GM19438 (cell line): ENCODE data around the gene ARID1B.

Experiments used
- ATAC-seq: cut with Tn5 transposase; IDR thresholded peaks from one replicate; pipeline ENCODE4 v1.9.1; 2021; ENCODE audit warnings: low read depth; ENCODE audit not compliant: unreplicated experiment

The ARID1B gene

GRCh38 chr6:157116426-157116825 is 339.2 kb downstream of the ARID1B start:
- no peak for ATAC-seq

GRCh38 chr6:157117431-157118095 is 340.4 kb downstream of the ARID1B start:
- no peak for ATAC-seq

- ATAC-seq: no peak
Measured at GRCh38 chr6:157119502-157120027, 342.4 kb downstream of the ARID1B start.

GRCh38 chr6:157120534-157121232 is 343.5 kb downstream of the ARID1B start:
- no peak for ATAC-seq

- no peak for ATAC-seq
Measured at GRCh38 chr6:157121897-157122296, 344.7 kb downstream of the ARID1B start.

GRCh38 chr6:157123234-157123633 is 346.1 kb downstream of the ARID1B start:
- ATAC-seq: no peak

GRCh38 chr6:157124485-157125254 is 347.5 kb downstream of the ARID1B start:
- no peak for ATAC-seq

- ATAC-seq: no peak
Measured at GRCh38 chr6:157125531-157125930, 348.4 kb downstream of the ARID1B start.

GRCh38 chr6:157126183-157127098 is 349.3 kb downstream of the ARID1B start:
- ATAC-seq: no peak

GRCh38 chr6:157128235-157128775 is 351.1 kb downstream of the ARID1B start:
- ATAC-seq: no peak

GRCh38 chr6:157131250-157131649 is 354.1 kb downstream of the ARID1B start:
- no peak for ATAC-seq

GRCh38 chr6:157133856-157134255 is 356.7 kb downstream of the ARID1B start:
- no peak for ATAC-seq

- ATAC-seq: no peak
Measured at GRCh38 chr6:157134402-157135047, 357.3 kb downstream of the ARID1B start.

GRCh38 chr6:157135691-157136090 is 358.5 kb downstream of the ARID1B start:
- ATAC-seq: no peak

GRCh38 chr6:157137501-157137900 is 360.3 kb downstream of the ARID1B start:
- ATAC-seq: no peak

- no peak for ATAC-seq
Measured at GRCh38 chr6:157139054-157139708, 362.0 kb downstream of the ARID1B start.

GRCh38 chr6:157143171-157143889 is 366.2 kb downstream of the ARID1B start:
- no peak for ATAC-seq
